Right kidney (tissue), 1 donor: ENCODE results near the gene RETREG2.

Experiments
- DNase-seq: peaks from one replicate; pipeline ENCODE4 v3.0.0-alpha.2; 2016

The RETREG2 gene

DNA sequence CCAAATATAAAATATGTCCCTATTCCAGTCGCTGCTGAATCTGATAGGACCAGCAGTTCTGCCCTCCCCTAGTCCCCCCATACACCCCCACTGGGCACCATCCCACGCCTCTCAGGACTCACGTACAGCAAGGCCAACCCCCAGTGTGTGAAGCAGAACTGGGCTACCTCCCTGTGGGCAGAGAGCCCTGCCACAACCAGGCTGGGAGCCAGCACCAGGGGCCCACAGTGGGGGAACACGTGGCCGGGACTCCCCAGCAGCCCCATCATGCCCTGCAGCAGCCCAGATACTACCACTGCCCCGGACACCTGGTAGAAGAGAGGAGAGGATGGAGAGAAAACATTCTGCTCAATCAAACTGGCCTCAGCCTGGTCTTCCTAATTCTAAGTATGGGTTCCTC, 9.5 kb upstream of the RETREG2 start:
- no peak for DNase-seq

DNA sequence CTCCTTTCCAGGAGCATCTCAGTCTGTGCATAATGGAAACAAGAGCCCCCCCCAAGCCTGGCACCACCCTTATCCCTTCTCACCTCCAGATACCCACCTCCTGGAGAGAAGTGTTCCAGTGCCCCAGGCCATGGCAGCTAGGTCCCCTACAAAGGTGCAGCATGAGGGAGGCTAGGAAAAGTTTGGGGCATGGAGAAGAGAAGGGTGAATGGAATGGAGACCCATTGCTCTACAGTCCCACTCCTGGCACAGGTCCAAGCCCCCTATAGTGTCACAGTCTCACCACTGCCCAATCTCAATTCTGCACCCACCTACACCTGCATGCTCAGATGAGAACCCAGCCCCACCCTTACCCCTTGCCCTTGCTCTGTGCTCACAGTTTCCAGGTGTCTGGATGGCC, 9.1 kb upstream of the RETREG2 start:
- no peak for DNase-seq

DNA sequence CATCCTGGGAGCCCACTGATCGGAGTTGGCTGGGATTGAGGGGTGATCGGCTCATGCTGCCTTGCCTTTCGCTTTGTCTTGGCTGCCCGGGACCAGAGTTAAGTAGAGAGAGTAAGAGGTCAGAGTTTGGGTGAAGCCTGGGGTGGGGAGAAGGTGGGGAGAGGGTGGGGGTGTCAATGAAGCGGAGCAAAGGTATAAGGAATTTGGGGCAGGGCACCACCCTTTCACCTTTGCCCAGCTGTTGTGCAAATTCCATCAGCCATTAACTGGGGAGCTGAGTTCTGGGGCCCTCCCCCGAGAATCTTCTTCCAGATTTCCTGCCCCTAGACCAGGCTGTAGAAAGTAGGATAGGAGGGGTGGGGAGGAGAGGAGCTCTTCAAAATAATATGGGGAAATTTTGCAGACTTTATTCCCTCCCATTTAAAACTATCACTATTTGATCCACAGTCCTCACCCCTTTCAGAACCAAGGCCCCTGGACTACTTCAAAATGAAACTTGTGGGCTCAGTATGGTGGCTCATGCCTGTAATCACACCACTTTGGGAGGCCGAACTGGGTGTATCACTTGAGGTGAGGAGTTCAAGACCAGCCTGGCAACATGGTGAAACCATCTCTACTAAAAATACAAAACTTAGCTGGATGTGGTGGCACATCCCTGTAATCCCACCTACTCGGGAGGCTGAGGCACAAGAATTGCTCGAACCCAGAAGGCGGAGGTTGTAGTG, 8.0 kb upstream of the RETREG2 start, which contains the start of gene SLC23A3:
TSS of gene SLC23A3 (minus strand) at position 100 of the 725 bp plus-strand sequence. CDS start at position 55, 45 bp downstream.
- DNase-seq: no peak

DNA sequence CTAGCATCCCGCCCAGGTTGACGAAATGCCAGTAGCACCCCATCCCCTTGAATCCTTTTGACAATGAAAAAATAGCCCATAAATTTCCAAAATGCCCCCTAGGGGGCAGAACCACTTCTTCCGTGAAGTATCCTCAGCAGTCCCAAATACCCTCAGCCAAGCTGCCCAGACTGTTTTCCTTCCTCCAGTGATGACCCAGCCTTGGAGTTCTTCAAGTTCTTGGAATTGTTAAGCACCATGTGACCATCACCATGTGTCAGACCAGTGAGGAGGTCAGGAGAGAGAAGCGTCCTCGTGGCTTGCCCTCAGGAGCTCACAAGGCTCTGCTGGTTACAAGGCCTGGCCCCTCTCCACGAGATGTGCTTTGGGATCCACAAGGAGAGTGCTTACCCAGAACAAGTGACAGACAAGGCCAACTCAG, 6.8 kb upstream of the RETREG2 start:
- peak; percentile 31 for DNase-seq

DNA sequence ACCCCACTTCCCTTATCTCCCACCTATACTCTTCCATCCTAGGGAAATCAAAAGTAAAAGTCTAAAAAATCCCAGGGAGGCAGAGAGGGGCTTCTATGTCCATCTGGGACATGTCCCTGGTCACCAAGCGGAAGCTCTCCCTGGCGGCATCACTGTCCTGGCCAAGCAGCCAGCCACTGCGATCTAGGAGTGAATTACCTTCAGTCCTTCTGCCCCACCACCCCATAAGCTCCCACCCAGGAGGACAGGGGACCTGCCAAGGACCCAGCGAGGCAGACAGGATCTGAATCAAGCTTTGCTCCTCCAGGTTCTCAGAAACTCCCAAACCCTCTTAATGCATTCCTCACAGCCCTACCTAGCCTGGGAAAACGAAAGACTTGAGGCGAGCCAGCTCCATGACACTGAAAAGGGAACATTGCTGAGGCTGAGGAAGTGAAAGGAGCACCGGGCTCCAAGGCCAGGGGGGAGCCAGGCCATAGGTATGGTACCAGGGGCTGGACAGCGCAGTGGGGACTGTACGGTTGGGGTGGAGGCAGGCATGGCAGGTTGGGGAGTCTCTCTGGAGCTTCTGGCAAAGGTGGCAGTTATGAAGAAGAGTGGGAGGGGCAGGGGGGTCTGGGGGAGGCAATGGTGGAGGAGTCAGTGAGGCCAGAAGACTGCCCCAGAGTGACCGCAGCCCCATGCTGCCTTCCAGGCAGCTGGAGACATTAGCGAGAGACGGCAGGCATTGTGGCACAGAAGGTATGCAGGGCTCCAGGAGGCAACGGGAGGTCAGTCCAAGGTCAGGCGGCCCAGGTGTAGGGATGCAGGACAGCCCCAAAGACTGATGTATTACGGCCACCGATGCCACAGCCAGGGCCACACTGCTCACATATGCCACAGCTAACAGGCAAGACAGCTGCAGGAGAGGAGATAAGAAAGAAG, 5.6 kb upstream of the RETREG2 start:
- DNase-seq: no peak

DNA sequence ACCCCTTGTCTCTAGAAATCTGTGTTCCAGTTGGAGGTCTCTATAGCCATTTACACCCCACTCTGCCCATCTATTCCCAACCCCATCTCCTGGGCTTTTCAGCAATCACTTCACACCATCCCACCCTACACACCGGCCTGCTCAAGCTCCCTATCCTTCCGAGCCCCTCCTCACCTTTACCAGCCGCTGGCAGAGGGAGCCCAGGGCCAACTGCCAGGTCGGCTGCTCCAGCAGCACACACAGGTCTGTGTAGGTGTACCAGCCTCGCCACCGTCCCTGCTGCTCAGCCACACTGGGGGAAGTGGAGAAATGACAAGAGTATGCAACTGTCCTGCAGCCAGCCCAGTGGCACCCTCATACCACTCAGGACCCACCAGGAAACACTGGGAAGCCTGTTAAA, 4.9 kb upstream of the RETREG2 start:
- DNase-seq: no peak

DNA sequence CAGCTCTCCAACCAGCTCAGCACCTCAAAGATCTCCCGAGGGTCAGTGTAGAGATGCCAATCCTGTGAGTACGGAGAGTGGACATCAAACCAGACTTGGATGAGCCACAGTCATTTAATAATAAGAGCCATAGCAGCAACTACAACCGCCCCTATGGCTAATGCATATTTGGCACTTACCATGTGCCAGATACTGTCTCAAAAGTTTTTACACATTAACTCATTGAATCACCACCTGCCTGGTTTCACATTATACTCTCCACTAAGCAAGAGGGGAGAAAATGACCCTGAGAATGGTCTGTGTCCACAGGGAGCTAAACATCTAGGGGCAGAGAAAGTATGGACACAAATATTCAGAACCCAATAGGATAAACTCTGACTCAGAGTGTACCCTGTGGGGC, 3.9 kb upstream of the RETREG2 start:
- DNase-seq: no peak

DNA sequence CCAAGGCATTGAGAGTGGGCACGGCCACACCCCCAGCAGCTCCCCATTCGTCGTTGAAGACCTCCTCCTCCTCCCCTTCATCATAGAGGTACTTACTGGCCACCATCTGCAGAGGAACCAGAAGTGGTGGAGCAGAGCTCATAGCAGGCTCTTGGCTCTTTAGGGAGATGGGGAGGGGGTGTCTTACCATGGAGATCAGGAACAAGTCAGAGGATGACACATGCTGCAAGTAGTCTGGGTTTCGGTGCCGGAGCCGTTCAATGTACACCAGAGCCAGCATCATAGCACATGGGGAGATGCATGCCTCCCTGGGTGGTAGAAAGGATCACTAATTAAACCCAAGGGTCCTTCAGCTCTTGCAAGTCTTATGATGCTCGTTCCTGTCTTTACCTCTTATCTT, 3.3 kb upstream of the RETREG2 start:
- no peak for DNase-seq

DNA sequence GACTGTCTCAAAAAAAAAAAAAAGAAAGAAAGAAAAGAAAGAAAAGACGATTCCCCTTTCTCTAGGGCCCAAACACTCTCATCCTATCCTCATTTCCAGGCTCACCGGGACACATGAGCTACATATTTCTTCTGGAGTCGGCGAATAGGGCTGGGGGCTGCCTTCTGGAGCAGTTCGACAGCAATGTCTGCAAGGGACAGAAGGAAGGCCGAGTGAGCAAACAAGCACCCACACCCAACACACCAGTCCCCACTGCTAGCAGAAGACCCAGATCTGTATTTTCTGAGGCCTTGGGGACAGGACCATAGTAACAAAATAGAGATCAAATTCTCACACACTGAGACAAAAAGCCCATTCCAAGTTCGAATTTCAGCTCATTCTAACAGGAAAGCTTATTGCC, 2.6 kb upstream of the RETREG2 start:
- DNase-seq: no peak

DNA sequence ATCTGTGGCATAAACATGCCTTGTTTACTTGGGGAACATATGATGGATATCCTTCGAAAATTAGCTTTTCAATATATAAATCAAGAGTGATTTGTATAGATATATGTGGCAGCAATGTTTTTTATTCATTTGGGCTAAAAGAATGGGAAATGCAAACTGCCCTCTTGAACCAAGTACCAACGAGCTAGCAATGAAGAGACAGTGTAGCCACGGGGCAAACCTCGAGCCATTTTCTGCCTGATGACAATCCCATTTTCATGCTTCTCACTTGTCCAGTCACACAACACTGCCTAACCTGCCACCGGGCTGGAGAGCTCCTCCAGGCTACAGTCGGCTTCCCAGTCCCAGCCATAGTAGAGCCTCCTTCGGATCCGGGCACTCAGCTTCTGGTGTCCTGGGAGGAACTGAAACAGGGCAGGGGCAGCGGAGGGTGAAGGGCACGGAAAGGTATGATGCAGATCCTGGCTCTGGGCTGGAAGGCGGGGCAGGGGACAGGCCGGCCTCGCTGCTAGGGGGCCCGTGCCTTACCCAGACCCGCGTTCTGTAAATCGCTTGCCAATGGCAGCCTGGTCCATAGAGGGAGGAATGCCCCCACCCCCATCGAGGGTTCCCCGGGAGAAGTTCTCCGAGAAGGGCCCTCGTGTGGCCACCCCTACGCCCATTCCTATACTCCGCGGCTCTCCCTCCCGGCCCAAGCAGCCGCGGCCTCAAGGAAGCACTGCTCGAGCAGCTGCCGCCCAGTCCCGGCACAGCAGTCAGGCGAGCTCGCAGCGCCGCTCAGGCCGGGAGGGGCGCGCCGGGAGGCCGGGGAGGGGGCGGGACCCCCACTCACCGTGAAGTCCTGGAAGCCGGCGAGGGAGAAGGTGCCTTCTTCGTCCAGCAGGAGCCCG, 1.9 kb upstream of the RETREG2 start:
- no peak for DNase-seq

DNA sequence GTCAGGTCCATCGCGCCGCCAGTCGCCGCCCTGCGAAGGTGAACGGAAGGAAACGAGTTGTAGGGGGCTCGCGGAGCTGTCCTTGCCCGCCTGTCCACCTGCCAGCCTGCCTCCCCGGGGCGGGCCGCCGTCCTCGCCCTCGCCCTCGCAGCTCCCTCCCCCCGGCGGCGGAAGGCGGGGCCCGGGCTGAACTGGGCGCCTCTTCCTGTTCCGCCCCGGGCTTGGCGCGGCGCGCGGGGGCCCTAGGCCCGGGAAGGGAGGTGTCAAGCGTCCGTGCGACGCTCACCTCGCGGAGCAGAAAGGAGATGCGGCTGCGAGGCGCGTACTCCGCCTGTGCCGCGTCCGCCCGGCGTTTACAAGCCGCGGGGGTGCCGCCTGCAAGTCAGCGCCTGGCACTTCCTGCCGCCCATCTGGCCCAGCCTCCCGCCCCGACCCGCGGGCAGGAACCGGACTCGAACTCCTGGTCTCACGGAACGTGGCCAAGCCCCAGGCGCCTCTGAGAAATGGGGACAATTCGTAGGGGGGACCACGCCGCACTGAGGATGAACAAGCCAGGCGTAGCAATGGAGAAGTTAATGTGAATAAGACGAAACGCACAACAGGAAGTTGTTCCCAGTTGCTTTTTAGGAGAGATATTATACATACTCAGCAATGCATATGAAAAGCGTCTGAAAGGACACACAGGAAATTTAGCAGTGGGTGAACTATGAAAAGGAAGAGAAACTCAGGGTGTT, 1.1 kb upstream of the RETREG2 start, which contains the start of gene CNPPD1:
TSS of gene CNPPD1 (minus strand) at position 108 of the 734 bp plus-strand sequence. CDS start at position 11, 97 bp downstream.
- peak; percentile 94 for DNase-seq

DNA sequence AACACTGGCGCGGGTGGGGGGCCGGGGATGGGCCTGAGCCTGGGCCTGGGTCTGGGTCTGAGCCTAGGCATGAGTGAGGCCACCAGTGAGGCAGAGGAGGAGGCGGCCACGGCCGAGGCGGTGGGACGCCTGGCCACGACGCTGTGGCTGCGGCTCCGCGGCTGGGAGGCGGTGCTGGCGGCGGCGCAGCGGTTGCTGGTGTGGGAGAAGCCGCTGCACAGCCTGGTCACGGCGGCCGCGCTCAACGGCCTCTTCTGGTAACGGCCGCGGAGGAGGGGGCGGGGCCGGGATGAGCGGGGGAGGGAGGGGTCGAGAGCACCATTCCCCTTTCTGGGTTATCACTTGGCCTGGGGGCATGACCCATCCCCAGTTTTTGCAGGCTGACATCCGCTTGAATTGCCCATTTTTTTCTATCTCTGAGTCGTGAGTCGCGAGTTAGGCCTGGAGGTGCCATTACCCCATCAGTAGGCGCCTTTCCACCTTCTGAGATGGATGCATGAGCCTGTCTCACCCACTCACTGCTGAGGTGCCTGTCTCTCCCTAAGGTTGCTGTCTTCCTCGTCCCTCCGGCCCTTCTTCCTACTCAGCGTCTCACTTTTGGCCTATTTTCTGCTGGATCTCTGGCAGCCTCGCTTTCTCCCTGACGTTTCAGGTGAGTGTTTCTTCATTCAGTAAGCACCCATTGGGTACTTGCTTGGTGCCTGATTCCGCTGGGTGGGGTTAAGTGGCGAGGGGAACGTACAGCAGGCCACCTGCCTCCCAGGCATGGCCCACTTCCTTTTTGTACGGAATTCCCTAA, 501 bp downstream of the RETREG2 start:
- peak; percentile 75 for DNase-seq

DNA sequence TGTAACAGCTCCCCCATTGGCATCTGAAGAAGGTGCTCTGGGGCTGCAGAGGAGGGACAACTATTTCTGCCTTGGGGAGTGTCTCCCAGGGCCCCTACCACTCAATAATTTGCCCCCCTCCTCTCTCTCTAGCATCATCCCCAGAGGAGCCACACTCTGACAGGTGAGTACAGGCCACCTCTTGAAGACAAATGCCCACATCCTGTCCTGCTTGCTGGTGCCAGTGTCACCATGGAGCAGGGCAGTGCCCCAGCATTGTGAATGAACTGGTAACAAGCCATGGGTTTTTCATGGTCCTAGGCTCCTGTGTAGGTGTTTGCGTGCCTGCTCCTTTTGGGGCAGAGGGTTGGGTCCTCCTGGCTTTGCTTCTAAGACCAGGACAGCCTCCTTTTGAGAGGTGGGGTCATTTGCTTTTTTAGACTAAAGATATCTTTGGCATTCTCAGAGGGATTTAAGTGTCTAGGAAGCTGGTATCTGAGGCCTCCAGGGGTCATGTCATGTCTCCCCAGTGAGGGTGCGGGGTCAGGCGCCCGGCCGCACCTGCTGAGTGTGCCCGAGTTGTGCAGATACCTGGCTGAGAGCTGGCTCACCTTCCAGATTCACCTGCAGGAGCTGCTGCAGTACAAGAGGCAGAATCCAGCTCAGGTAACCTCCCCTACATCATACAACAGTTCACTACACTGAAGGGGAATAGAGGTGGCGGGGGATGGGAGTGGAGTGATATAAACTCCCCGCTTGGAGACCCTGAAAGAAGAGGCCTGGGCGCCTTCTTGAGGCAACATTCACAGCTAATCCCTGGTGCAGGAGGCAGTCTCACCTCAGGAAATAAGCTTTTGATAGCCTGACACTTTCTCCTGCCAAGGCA, 1.8 kb downstream of the RETREG2 start:
- DNase-seq: no peak

DNA sequence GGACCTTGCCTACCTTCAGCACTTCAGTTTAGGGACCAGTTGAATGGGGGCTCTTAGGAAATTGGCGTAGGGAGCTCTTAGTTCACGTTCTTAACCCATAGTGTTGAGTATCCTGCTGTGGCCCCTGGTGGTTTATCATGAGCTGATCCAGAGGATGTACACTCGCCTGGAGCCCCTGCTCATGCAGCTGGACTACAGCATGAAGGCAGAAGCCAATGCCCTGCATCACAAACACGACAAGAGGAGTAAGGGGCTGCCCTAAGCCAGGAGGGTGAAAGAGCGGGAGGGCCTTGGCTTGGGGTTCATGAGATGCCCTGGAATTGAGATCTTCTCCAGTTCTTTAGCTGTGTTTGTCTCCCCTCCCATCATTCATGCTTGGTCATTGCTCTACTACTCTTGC, 2.9 kb downstream of the RETREG2 start:
- DNase-seq: no peak

DNA sequence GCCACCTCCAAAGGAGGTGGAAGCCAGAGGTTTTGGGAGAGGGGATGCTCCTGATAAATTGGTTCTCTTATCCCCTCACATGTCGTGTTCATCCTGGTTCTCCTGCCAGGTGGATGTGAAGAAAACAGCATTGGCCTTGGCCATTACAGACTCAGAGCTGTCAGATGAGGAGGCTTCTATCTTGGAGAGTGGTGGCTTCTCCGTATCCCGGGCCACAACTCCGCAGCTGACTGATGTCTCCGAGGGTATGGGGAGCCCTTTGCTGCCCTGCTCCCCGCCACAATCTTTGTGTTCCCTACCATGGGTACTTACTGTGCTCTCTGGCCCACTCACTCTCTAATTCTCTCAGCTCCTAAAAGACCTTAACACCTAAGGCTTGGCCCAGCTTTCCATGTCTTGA, 3.5 kb downstream of the RETREG2 start:
- no peak for DNase-seq

DNA sequence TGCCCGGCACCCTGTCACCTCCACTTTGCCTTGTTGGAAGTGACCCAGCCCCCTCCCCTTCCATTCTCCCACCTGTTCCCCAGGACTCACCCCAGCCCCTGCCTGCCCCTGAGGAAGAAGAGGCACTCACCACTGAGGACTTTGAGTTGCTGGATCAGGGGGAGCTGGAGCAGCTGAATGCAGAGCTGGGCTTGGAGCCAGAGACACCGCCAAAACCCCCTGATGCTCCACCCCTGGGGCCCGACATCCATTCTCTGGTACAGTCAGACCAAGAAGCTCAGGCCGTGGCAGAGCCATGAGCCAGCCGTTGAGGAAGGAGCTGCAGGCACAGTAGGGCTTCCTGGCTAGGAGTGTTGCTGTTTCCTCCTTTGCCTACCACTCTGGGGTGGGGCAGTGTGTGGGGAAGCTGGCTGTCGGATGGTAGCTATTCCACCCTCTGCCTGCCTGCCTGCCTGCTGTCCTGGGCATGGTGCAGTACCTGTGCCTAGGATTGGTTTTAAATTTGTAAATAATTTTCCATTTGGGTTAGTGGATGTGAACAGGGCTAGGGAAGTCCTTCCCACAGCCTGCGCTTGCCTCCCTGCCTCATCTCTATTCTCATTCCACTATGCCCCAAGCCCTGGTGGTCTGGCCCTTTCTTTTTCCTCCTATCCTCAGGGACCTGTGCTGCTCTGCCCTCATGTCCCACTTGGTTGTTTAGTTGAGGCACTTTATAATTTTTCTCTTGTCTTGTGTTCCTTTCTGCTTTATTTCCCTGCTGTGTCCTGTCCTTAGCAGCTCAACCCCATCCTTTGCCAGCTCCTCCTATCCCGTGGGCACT, 4.5 kb downstream of the RETREG2 start:
- DNase-seq: no peak

DNA sequence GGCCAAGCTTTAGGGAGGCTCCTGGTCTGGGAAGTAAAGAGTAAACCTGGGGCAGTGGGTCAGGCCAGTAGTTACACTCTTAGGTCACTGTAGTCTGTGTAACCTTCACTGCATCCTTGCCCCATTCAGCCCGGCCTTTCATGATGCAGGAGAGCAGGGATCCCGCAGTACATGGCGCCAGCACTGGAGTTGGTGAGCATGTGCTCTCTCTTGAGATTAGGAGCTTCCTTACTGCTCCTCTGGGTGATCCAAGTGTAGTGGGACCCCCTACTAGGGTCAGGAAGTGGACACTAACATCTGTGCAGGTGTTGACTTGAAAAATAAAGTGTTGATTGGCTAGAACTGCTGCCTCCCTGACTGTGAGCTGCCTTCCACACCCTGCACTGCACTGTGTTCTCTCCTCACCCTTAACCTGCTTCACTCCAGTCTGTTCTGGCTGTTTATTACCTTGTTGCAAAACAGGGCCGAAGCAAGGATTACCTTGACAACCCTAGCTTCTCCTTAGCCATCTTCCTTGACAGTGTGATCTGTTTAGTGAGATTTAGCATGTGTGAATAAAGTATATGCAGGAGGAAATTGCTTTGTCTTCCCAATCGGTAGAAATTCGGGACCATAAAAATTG, 5.2 kb downstream of the RETREG2 start:
- DNase-seq: no peak

DNA sequence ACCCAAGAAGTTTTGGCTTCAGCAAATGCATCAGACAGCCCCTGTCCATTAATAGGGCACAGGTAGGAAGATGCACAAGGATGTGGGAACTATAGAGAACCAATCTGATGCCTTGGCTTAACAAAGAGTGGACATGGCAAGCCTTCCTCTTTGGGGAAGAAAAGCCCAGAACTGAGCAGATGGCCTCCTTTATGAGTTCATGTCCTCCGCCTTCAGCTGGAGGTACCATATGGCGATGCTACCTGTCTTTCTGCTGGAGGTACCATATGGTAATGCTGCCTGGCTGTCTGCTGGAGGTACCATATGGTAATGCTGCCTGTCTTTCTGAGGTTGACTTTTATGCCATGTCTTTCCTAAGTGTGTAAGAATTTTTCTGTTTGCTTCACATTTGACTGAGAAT, 6.0 kb downstream of the RETREG2 start:
- no peak for DNase-seq
